ENCODE measurements around the gene DOCK2. TPM values are rescaled to one million over a fixed set of nuclear protein-coding genes. Genes with fewer than 3 reads are reported as not detected.

The DOCK2 gene
- total and polyA plus RNA-seq, 2 donors (not counting 3 experiments of a cell fraction or from before 2014, with no cell fraction given), result 0.62 to 4.8 TPM

- dilution Hi-C loops (cut with MboI; ENCODE audit: extremely low pct_ligation_motif_present, low sequenced_read_pairs), result no loop called here
- FAIRE-seq, result no peak
- Histone ChIP-seq H4K20me1 (replicated peaks; ENCODE audit: control insufficient read depth, extremely low read depth, insufficient read depth, low read length) (no peaks in the 10 kb centered on the region), H3K4me3 (replicated peaks in 1 of 3; ENCODE audit: insufficient read depth in 1 of 3, low read depth in 1 of 3, low read length in 3 of 3) (no peak overlapping the region), H3K4me2 (ENCODE audit: insufficient read depth, low read length) (no peak overlapping the region), H3K9me3 (replicated peaks; ENCODE audit: control insufficient read depth, insufficient read depth, low read length) (no peaks in the 10 kb centered on the region), H3K27ac (ENCODE audit: insufficient read depth, low read depth, low read length) (no peak overlapping the region), H3K9me1 (replicated peaks; ENCODE audit: control insufficient read depth, extremely low read depth, insufficient read depth, low read length) (no peaks in the 10 kb centered on the region), H3K79me2 (ENCODE audit: control insufficient read depth, insufficient read depth, low read length) (no peaks in the 10 kb centered on the region), H3K9ac (replicated peaks; ENCODE audit: extremely low read depth, insufficient read depth, low read length) (no peak overlapping the region), H3K36me3 (ENCODE audit: control insufficient read depth in 2 of 2, extremely low read depth in 1 of 2, insufficient read depth in 2 of 2, low read length in 2 of 2) (no peaks in the 10 kb centered on the region), H3K27me3 (ENCODE audit: control insufficient read depth in 2 of 2, insufficient read depth in 2 of 2, low read length in 2 of 2) (no peaks in the 10 kb centered on the region), H3K4me1 (ENCODE audit: control insufficient read depth, extremely low read depth, insufficient read depth, low read length) (no peaks in the 10 kb centered on the region), H2AFZ (ENCODE audit: low read depth, low read length) (no peak overlapping the region)
- intact Hi-C loops (cut with micrococcal nuclease), result no loop called here
- ChIA-PET CTCF (no interaction called here), POLR2A (no interaction called here)
- no peak for DNase-seq (ENCODE audit: low read depth, low spot score)
- no peak for TF ChIP-seq POLR2A (IDR thresholded peaks at IDR 0.05; ENCODE audit: low read depth, low read length)
- no peak for TF ChIP-seq MAX (IDR thresholded peaks at IDR 0.05; ENCODE audit: insufficient read depth, insufficient read length)
- no peak for TF ChIP-seq POLR2AphosphoS5 (IDR thresholded peaks at IDR 0.05; ENCODE audit: insufficient read depth, low read depth, low read length)
- no peak for TF ChIP-seq FOS (IDR thresholded peaks at IDR 0.05; ENCODE audit: borderline replicate concordance, insufficient read depth, low read length)
- no peak for TF ChIP-seq CTCF (IDR thresholded peaks at IDR 0.05; ENCODE audit: extremely low read depth in 1 of 2, insufficient read depth in 1 of 2, low read depth in 1 of 2, low read length in 2 of 2)
- TF ChIP-seq JUN (IDR thresholded peaks at IDR 0.05; ENCODE audit: borderline replicate concordance, insufficient read depth, insufficient read length, low read depth), result no peak
- no peak for TF ChIP-seq EZH2 (IDR thresholded peaks at IDR 0.05; ENCODE audit: borderline replicate concordance, low read depth, low read length, severe bottlenecking)
- no peak for TF ChIP-seq MYC (IDR thresholded peaks at IDR 0.05; ENCODE audit: low read depth, low read length)
- TF ChIP-seq GATA2 (IDR thresholded peaks at IDR 0.05; ENCODE audit: insufficient read depth, insufficient read length, low read depth, low read length), result no peak
- no TSS peak for BruUV-seq (replicated peaks)
These were observed 112.2 kb downstream of the DOCK2 start for GRCh38 chr5:169749295-169749694.
